ENCODE data around the gene ACOT8. TPM values are rescaled to one million over a fixed set of nuclear protein-coding genes. Genes with fewer than 3 reads are reported as not detected.
"Not testable (repeated sequence)": the region's sequence is repeated elsewhere in the genome, so short reads cannot be mapped to it uniquely, and the experiment has no call there.

Gene ACOT8
- polyA plus RNA-seq, 3 donors: 16.6 to 28.5 (median 21.7) TPM

DNA sequence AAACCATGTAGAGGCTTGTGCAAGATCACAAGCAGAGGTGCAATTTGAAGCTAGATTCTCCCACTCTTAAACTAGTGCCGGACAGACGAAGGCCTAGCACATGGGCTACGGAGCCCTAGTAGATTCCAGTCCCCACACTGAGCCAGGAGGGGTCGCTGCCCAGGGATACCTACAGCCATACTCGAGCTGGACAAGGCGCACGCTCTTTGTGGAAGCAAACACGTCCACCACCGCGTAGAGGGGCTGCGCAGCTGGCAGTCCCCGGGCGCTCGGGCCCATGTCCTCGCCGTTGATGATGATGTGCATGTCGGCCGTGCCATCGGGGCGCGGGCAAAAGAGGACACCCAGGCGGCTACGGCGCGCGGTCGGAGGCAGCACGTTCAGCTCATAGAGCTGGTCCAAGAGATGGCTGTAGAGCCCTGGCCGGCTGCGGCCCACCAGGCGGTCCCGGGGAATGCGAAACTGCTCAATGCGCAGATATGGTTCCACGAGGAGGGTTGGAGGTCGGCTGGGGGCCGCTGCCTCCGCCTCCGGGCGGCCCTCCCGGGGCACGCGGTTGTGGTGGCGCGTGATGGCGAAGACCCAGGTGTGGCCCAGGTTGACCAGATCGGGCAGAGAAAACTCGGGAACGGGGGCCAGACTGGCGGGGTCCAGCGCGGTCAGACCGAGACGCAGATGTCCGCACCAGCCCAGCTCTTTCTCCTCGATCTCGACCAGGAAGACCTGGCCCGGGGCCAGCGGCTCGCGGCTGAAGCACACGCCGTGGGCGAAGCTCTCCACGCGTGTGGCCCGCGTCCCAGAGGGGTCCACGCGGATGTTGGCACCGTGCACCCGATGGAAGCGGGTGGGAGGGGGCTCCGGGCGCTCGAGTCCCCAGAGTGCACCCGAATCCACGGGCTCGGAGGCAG lies 33.1 kb upstream of the ACOT8 start:
- WGBS, 3 donors: 1% methylated on average over 66 to 79 of the region's 79 CpGs
- peak overlapping the region; percentile 9 for H3K27ac ChIP-seq (ENCODE audit: low read depth, low read length)

DNA sequence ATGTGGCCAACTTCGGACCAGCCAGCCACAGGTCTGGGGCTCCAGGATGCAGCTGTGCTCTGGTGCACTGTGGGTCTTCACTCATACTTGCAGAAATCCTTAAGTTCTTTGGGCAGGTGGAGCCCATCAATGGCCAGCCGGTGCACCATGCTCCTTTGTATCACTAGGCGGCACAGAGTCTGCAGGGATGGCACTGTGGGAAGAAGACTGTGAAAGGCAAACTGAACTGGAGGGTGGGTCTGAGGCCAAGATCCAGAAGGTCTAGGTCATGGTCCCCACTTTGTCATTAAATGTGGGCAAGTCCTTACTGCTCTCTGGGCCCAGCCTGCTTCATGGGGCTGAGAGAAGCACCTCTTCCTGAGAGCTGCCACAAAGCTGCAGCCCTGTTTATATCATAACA lies 31.5 kb upstream of the ACOT8 start:
- WGBS, 3 donors: 85 to 89% (median 87%) methylated on average over 3 of the region's 3 CpGs
- H3K27ac ChIP-seq (ENCODE audit: low read depth, low read length): no peak overlapping the region

DNA sequence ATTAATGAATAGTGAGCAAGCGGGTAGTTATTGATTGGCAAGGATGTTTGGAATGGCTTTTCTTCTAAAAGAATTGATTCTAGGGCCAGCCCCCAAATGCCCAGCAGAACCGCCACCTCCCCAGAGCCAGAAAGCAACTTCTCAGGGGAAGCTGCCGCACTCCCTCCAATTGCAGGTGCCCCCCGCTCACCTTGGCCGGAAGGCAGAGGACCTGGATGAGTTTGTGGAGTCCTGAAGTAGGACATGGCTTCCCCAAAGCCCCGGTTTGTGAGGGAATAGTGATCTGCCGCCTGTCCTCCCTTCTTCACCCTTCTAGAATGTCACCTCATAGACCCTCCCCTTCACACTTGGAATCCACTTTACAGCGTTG lies 30.1 kb upstream of the ACOT8 start, which contains the start of gene SPATA25:
Gene SPATA25 (minus strand): TSS at position 277 of the 370 bp plus-strand sequence. CDS start 32 bp downstream, at position 245.
- H3K27ac ChIP-seq (ENCODE audit: low read depth, low read length): no peak within 1 kb of the TSS
- WGBS, 3 donors: 87 to 93% (median 93%) methylated on average over 8 of the region's 8 CpGs

DNA sequence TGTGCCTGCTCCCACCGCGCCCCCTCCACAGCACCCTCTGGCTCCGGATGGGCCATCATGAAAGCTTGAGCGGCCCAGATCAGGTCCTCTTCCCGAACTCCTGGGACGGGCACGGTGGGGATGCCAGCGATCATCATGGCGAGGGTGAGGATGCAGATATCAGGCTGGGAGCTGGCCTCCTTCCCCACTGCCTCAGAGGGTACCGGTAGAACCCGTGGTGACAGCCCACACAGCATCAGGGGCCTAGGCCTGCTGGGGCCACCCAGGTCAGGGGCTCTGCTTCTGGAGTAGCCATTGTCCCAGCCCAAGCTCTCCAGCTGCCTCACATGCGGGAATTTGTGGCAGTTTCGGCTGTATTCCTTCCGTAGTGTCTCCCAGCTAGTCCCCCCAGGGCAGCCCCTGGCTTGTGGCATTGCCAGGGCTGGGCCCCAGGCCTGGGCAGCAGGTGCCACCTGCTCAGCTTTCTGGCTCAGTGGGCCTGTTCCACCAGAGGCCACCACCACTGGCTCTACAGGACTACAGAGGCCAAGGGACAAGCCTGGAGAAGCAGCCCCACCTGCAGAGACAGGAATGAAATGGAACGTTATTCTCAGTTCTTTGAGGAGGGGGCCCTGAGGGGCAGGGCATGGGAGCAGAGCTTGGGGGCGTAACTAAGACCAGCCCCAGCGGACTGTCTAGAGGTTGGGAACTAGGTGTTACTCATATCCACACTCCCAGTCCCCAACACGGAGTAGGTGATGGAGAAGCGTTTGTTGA lies 29.6 kb upstream of the ACOT8 start:
- WGBS, 3 donors: 92 to 94% (median 92%) methylated on average over 17 to 19 of the region's 19 CpGs

DNA sequence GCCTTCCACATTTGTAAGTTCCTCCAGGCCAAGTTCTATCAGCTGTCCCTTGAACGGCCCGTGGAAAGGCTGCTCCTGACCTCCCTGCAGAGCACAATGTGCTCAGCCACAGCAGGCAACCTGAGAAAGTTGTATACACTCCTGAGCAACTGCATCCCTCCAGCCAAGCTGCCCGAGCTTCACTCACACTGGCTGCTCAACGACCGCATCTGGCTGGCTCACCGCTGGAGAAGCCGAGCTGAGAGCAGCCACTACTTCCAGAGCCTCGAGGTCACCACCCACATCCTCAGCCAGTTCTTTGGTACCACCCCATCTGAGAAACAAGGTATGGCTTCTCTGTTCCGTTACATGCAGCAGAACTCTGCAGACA lies 25.9 kb upstream of the ACOT8 start:
- 79 to 86% (median 81%) methylated on average over 9 of the region's 9 CpGs for WGBS, 3 donors
- H3K27ac ChIP-seq (ENCODE audit: low read depth, low read length): no peak overlapping the region

More for the DNA sequence above, 29.6 kb upstream of the ACOT8 start:
- H3K27ac ChIP-seq (ENCODE audit: low read depth, low read length): no peak overlapping the region

DNA sequence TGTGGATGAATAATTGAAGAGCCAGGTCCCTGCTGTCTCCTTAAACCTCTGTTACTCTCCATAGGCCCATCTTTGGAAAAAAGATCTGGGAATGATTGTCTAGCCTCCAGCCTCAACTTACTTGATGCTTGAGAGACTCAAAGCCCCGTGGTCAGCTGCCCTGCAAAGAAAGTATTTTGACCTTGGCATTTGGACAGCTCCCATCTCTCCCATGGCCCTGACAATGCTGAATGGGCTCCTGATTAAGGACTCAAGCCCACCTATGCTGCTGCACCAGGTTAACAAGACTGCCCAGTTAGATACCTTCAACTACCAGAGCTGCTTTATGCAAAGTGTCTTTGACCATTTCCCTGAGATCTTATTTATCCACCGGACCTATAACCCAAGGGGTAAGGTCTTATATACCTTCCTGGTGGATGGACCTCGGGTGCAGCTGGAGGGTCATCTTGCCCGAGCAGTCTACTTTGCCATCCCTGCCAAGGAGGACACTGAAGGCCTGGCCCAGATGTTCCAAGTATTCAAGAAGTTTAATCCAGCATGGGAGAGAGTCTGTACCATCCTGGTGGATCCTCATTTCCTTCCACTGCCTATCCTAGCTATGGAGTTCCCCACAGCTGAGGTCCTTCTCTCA lies 25.4 kb upstream of the ACOT8 start:
- WGBS, 3 donors: 78 to 86% (median 79%) methylated on average over 4 of the region's 4 CpGs
- no peak overlapping the region for H3K27ac ChIP-seq (ENCODE audit: low read depth, low read length)

DNA sequence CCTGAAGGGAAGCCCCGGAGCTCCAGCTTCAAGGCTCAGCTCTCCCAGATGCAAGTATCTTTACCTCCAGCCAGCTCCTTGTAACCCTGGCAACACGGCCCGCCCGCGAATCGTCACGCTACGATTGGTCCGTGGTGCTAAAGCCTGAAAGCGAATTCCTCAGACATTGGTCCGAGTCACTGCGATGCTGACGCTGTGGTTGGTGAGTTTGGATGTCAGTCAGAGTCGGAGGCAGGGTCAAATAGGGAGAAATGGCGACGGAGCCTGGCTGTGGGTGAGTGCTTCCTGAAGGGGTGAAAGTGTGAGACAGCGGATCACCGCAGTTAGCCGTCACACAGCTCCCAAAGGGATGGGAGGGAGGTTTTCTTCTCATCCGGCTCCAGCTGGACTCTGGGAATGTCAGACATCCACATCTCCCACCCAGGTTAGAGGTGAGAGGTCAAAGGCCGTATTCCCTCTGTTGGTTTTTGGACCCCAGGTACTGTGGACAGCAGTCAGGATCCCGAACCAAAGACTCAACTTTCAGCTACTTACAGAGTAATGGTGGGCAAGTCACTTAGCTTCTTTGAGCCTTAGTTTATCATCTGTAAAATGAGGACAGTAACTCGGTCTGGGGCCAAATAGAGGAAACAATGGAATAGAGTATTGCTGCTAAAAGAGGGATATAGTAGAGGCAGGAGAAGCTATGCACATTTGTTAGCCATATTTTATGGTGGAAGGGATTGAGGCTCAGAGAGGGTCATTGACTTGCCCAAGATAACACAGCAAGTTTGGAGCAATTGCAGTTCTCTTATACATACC lies 24.0 kb upstream of the ACOT8 start, which contains the start of gene ZSWIM1:
Gene ZSWIM1 (plus strand): TSS at position 240 of the 801 bp plus-strand sequence. CDS start 1,366 bp downstream, outside the sequence.
- 0 to 1% (median 0%) methylated on average over 23 of the region's 23 CpGs for WGBS, 3 donors
- H3K27ac ChIP-seq (ENCODE audit: low read depth, low read length): no peak within 1 kb of the TSS

DNA sequence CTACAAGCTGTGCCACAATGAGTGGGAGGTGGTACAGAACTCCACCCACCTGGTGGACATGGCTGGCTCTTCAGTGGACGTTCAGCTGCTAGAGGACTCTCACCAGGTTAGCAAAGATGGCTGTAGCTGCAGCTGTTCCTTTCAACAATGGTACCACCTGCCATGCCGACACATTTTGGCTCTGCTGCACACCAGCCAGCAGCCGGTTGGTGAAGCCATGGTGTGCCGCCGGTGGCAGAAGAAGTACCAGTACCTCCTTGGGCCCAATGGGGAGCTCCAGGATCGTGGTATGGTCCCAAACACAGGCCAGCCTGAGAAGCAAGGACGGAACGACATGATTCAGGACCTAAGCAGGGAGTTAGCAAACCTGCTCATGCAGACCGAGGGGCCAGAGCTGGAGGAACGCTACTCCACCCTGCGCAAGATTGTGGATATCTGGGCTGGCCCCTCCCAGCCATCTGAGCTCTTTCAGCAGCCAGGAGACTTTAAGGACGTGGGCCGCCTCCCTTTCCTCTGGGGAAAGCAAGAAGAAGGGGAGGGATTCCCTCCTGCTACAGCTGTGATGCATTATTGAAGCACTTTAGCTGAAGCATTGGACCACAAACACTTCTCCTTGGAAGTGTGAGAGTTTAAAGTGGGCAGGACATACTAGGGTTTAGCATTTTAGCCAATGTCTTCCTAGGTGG lies 21.0 kb upstream of the ACOT8 start:
- H3K27ac ChIP-seq (ENCODE audit: low read depth, low read length): no peak overlapping the region
- 72 to 92% (median 84%) methylated on average over 13 of the region's 13 CpGs for WGBS, 3 donors

DNA sequence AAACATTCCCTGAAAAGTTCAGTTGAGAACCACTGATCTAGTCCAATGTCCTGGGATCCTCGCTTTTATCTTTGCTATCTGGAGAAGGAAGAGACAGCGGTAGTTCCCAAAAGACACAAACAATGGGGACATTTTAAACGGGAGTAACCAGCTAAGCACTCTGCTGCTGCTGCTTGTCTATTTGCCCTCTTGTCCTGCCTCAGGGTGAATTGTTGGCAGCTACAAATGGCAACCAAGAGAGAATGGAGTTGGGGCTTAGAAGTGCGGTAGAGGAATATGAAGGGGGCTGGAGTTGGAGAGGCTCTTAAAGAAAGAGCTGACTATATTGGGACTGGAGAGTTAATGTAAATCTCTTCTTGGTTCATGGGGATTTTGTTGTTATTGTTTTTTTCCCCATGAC lies 17.4 kb upstream of the ACOT8 start:
- 75 to 80% (median 79%) methylated on average over 4 of the region's 4 CpGs for whole genome bisulfite sequencing, 3 donors
- no peak overlapping the region for H3K27ac ChIP-seq (ENCODE audit: low read depth, low read length)

DNA sequence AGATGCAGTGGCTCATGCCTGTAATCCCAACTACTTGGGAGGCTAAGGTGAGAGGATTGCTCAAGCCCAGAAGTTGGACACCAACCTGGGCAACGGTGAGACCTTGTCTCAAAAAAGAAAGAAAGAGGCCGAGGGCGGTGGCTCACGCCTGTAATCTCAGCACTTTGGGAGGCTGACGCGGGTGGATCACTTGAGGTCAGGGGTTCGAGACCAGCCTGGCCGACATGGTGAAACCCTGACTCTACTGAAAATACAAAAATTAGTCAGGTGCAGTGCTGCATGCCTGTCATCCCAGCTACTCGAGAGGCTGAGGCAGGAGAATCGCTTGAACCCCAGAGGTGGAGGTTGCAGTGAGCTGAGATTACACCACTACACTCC lies 16.9 kb upstream of the ACOT8 start:
- not testable (repeated sequence) for H3K27ac ChIP-seq (ENCODE audit: low read depth, low read length)
- 95 to 96% (median 96%) methylated on average over 10 of the region's 10 CpGs for WGBS, 3 donors

DNA sequence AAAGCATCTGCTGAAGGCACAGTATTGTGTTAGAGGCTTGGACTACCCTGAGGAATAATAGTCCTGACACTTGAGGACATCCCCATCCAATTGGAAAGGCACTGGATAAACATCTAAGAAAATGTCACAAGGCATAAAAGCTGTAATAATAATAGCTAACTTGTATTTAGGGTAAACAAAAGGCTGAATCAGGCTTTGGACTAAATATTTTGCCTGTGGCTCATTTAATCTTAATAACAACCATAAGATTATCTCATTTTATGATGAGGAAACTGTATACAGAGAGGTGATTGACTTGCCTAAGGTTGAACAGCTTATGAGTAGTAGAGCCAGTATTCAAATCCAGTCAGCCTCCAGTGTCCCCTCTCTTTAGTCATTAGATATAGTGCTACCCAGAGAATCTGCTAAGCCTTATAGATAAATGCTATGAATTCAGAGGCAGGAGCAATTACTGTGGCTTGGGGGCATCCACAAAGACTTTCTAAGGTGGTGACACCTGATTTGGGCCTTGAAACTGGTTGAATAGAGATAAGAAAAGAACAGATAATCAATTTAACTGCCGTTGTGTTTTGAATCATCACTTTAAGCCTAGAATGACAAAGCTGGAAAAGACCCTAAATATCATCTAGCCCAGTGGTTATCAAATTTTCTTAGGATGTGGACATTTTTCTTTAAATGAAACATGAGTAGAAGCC lies 16.4 kb upstream of the ACOT8 start:
- no peak overlapping the region for H3K27ac ChIP-seq (ENCODE audit: low read depth, low read length)
- 23 to 91% (median 81%) methylated on average over 1 of the region's 1 CpG for WGBS, 3 donors

DNA sequence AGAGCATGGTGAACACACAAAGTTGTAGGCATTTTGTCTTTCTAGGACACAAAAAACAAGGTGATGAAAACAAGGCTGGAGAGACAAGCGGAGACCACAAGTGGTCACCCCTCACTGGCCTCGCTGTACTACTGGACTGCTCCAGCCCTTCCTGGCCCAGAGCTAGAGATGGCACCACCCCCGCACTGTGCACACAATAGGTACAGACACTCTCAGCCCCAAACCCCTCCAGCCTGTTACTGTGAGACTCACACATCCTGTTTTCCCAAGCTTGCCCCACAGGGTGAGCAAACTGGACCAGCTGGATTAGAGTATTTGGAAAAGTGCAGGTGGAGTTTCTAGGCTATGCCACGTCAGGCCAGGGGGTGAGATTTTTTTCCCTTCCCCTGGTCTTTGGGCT lies 15.4 kb upstream of the ACOT8 start:
- no peak overlapping the region for H3K27ac ChIP-seq (ENCODE audit: low read depth, low read length)
- 92 to 95% (median 95%) methylated on average over 4 of the region's 4 CpGs for WGBS, 3 donors

DNA sequence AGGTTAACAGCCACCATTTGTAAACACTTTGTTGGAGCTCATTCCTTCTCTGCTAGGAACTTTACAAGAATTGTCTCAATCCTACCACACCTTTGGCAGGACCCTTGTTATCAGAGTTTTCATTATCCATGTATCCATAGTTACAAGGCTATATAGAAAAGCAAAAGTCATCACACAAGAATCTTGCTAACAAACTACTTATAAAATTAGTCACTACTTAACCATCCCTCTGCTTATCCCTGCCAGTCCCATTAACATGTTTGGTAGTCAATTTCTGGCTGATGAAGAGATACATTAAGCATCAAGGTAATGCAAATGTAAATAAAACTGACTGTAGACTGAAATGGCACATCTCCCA lies 10.6 kb upstream of the ACOT8 start:
- H3K27ac ChIP-seq (ENCODE audit: low read depth, low read length): no peak overlapping the region

DNA sequence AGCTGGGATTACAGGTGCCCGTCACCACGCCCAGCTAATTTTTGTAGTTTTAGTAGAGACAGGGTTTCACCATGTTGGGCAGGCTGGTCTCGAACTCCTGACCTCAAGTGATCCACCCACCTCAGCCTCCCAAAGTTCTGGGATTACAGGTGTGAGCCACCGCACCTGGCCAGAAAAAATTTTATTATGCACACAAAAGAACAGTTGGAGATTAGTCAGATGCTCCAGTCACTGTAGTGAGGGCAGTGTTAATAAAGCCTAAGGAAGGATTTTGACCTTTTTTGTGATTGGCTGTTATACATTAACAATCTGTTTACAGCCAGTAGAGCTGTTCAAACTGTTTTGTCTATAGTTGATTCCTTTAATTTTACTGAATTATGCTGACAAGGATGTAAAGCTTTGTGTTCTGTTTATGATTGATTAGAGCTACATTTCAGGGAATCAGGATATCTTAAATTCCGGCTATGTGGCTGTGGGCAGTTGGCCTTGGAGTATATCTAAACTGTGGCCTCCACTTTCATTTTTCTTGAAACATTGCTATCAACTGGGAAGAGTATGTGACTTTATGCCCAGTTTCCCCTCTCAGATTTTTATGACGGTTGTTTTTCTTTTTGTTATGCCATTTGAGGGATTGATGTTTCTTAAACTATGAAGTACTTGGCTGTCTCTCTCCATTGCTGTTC lies 10.1 kb upstream of the ACOT8 start:
- WGBS, 3 donors: 76 to 92% (median 88%) methylated on average over 6 of the region's 6 CpGs
- H3K27ac ChIP-seq (ENCODE audit: low read depth, low read length): no peak overlapping the region

DNA sequence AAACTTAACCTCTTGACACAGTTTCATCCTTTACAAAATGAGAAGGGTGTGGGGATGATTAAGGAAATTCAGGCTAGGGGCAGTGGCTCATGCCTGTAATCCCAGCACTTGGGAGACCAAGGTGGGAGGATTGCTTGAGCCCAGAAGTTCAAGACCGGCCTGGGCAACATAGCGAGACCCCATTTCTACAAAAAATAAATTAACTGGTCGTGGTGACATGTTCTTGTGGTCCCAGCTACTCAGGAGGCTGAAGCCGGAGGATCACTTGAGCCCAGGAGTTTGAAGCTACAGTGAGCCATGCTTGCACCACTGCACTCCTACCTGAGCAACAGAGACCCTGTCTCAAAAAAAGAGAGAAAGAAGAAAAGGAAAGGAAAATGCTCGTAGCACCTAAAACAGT lies 9.3 kb upstream of the ACOT8 start:
- H3K27ac ChIP-seq (ENCODE audit: low read depth, low read length): no peak overlapping the region
- 95 to 96% (median 95%) methylated on average over 5 of the region's 5 CpGs for WGBS, 3 donors

DNA sequence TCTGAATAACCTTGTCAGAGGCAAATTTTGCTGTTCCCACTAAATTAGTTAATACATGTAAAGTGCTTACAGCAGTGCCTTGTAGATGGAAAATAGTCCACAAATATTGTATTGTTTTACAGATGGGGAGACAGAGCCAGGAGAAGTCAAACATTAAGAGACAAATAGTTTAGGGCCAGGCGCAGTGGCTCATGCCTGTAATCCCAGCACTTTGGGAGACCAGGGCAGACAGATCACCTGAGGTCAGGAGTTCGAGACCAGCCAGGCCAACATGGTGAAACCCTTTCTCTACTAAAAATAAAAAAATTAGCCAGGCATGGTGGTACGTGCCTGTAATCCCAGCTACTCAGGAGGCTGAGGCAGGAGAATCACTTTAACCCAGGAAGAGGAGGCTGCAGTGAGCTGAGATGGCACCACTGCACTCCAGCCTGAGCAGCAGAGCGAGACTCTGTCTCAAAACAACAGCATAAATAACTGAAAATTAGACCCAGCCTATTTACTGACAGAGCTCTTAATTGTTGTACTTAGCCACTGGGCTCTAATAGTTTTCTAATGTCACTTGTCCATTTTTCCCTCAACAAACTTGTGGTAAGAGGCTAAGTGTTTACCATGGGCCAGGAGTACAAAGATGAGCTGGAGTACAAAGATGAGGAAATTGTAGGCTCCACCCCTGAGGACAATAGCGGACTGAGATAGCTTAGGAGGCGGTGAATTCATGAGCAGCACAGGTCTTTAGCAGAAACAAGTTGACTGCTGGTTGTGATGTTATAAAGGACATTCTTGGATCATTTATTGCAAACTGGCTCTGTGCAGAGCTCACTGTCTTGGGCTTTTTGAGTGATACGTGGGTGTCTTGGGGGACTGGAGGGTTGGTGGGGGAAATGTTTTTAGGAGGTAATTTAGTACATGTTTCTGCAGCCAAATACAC lies 6.6 kb upstream of the ACOT8 start:
- WGBS, 3 donors: 84 to 93% (median 90%) methylated on average over 7 of the region's 7 CpGs
- H3K27ac ChIP-seq (ENCODE audit: low read depth, low read length): no peak overlapping the region

Data from adipose tissue (tissue), 3 donors.